AG09319 (cell line): ENCODE measurements around the gene TIE1.

Experiments used
- DNase-seq: peaks from one replicate; pipeline ENCODE4 v3.0.0-alpha.2; 2010; ENCODE audit warnings: low read depth; ENCODE audit errors: extremely low read depth
- TF ChIP-seq, protein P1 (sequence below): IDR thresholded peaks from 2 replicates; pipeline ENCODE4 v1.5.1; 2011; ENCODE audit warnings: low read depth, mild to moderate bottlenecking, inconsistent platforms, low read length, moderate library complexity

Gene TIE1

DNA sequence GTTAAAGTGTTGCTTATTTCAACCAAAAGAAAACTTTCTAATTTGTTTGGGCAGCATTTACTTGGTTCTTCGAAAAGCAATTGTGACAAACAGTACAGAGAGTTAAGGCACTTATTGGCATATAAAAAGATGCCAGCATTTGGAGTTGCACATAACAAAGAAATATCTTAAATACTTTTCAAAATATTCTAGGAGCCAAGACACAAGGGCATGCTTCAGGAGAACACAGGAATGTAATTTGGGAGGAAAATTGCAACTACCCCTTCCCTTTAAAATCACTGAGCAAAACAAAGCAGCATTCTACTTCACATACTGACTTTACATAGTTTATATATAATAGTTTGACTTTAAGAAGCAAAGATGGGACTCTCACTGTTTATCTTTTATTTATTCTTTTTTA is 4.6 kb upstream of the TIE1 start:
- DNase-seq: no peak
- TF ChIP-seq, protein P1, sequence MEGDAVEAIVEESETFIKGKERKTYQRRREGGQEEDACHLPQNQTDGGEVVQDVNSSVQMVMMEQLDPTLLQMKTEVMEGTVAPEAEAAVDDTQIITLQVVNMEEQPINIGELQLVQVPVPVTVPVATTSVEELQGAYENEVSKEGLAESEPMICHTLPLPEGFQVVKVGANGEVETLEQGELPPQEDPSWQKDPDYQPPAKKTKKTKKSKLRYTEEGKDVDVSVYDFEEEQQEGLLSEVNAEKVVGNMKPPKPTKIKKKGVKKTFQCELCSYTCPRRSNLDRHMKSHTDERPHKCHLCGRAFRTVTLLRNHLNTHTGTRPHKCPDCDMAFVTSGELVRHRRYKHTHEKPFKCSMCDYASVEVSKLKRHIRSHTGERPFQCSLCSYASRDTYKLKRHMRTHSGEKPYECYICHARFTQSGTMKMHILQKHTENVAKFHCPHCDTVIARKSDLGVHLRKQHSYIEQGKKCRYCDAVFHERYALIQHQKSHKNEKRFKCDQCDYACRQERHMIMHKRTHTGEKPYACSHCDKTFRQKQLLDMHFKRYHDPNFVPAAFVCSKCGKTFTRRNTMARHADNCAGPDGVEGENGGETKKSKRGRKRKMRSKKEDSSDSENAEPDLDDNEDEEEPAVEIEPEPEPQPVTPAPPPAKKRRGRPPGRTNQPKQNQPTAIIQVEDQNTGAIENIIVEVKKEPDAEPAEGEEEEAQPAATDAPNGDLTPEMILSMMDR: no peak

DNA sequence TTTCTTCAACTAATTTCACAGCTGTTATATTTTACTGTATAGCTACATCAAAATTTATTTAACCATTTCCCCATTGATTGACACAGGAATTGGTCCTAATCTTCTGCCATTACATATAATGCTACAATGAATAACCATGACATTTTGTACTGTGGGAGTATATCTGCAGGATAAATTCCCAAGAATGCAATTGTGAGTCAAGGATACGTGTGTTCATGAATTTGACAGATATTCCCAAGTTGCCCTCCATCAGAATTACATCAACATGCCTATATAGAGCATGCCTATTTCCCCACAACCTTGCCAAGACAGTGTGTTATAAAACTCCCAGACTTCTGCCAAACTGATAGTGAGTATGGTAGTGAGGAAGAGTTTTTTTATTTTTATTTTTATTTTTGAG is 2.7 kb upstream of the TIE1 start:
- no peak for DNase-seq
- TF ChIP-seq, protein P1: no peak

DNA sequence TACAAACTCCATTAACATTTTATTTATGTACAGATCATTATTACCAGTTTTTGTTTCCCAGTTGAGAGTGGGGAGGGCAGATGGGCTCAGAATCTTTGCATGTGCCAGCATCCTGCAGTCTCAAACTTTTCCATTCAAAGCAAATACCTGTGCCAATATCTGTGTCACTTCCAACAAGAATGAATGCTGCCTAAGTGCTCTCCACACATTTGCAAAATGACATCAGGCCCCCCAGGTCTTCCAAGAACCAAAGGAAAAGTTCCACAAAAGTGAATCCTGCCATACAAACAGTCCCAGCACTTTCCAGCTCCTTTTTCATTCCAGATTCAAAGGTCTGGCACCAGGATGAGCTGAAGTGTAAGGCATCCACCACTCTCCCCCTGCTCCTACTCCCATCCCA is 1.7 kb upstream of the TIE1 start:
- TF ChIP-seq, protein P1: no peak
- no peak for DNase-seq

DNA sequence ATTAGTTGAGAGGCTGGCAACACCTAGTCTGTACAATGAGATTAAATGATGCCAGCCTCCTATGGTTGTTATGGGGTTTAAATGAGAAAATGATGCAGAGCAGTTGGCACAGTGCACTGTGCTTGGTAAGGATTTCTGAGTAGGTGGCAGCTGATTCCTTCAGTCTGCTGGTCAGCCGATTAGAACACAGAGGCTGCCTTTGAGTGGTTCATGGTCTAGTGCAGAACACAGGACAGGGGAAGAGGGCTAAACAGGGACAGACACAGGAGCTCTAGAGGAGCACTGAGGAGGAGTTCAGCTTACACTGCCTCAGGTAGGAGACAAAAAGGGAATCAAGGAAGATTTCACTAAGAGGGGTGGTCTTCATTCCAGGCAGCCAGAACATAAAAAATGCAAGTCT is 1.4 kb downstream of the TIE1 start:
- TF ChIP-seq, protein P1: no peak
- no peak for DNase-seq

DNA sequence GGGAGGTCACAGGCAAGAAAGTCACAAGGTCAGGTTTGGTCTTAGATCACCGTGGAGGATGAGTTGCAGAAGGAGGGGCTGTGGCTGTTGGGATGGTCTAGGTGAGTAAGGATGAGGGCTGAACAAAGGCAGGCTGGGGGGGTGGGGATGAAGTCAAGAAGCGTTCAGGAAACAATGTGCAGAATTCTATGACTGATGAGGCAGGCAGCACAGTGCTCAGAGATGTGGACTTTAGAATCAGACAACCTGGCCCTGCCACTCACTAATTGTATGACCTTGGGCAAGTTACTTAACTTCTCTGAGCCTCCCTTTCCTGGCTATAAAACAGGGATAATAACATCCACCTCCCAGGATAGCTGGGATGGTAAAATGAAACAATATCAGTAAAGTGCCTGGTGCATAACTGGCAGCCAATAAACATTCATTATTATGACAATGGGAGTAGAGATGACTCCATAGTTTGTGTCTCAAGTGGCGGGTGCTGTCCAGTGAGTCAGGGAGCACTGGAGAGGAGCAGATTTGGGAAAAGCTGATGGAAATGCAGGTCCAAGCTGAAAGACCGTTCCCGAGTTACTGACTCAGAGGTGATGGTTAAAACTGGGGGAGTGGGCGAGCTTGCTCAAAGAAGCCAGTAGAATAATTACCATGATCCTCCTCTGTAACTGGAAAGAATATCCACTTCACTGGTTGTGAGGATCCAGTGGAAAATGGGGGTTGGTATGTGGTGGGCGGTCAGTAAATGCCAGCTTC is 2.1 kb downstream of the TIE1 start:
- no peak for DNase-seq
- TF ChIP-seq, protein P1: no peak

DNA sequence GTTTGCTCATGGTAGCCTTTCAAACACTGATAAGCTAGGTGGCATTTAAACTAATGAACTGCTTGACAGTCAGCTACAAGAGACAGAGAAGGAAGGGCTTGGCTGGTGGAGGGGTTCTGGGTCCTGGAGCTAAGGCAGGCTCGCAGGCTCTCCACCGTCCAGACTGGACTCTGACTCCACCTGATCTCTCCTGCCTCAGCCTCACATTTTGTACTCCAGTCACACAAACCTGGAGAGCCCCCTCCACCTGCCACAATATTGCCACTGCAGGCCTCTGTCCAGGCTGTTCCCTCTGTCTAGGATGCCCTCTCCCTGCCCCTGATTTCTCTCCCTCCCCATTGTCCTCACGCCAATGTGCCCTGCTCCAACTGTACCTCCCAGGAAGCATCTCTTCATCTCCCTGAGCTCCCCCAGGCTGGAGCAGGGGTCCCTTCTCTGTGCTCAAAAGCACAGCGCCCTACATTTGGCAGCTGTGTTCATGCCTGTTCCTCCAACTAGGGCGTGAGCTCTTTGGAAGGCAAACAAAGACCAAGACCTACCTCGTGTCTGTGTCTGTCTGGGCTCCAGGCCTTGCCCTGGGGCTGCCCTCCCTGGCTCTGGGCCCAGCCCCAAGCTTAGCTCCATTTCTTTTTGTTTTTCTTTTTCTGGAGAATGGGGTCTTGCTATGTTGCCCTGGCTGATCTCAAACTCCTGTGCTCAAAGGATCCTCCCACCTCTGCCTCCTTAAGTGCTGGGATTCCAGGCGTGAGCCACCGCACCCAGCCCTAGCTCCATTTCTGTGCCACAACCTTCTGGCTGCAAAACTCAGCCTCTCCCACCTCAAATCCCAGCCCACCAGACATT is 2.9 kb downstream of the TIE1 start:
- TF ChIP-seq, protein P1: no peak
- no peak for DNase-seq

DNA sequence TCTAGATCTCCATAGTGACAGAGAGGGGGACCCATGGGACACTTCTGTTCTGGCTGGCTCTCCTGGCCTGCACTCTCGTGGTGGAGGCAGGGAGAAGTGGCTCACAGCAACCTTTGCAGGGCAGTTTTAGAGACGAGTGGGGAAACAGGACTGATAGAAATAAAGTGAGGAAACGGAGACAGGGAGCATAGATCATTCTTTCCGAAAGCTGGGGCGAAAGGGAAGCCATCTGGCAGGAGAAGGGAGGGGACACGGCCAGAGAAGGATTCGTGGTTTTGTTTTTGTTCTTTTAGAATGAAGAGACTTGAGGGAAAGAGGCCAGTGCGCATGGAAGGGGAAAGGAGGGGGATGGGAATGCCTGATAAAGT is 3.5 kb downstream of the TIE1 start:
- DNase-seq: no peak
- TF ChIP-seq, protein P1: no peak
